GM18517 (cell line): ENCODE data around the gene IFNGR1.
A peak's percentile ranks its signal among the peaks of the same experiment; 100 is the strongest.

ENCODE experiments used
- ATAC-seq: cut with Tn5 transposase; IDR thresholded peaks from one replicate; pipeline ENCODE4 v1.9.1; 2021; ENCODE audit warnings: mild to moderate bottlenecking, moderate library complexity; ENCODE audit not compliant: unreplicated experiment

IFNGR1 gene

DNA sequence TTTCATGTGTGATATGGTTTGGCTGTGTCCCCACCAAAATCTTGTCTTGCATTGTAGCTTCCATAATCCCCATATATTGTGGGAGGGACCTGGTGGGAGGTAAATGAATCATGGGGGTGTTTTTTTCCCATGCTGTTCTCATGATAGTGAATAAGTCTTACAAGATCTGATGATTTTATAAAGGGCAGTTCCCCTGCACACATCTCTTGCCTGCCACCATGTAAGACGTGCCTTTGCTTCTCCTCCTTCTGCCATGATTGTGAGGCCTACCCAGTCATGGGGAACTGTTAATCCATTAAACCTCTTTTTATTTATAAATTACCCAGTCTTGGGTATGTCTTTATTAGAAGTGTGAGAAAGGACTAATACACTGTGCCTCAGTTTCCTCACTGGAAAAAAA, 41.6 kb downstream of the IFNGR1 start:
- no peak for ATAC-seq

DNA sequence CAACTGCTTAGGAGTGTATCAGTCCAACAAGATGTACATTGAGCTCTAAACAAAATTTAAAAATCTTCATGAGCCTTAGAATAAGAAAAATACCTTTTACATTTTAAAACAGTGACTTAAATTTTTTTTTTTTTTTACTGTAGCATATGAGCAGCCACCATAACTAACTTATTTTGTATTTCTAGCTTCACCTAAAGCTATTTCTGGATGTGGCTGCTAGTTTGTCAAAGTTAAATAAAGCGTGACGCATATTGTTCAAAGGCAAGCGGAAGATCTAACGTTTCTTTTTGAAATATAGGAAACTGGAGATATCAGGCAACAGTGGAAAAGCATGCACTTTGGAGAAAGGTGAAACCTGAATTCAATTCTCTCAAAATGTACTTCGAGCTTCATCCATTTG, 42.5 kb downstream of the IFNGR1 start:
- ATAC-seq: no peak

DNA sequence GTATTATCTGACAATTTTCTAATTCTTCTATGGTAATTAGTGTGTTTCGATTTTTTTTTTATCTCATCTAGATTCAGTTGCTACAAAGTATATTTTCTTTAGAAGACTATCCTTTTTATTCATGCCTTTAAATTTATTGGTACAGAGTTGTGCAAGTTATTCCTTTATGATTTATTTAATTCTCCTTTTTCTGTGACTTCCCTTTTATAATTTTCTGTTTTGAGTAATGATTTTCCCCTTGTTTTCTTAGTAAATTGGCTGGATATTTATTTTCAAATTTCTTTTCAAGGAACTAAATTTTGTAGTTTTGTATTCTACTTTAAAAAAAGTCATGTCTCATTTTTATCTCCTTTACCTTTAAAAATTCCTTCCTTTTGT, 43.3 kb downstream of the IFNGR1 start:
- ATAC-seq: no peak

DNA sequence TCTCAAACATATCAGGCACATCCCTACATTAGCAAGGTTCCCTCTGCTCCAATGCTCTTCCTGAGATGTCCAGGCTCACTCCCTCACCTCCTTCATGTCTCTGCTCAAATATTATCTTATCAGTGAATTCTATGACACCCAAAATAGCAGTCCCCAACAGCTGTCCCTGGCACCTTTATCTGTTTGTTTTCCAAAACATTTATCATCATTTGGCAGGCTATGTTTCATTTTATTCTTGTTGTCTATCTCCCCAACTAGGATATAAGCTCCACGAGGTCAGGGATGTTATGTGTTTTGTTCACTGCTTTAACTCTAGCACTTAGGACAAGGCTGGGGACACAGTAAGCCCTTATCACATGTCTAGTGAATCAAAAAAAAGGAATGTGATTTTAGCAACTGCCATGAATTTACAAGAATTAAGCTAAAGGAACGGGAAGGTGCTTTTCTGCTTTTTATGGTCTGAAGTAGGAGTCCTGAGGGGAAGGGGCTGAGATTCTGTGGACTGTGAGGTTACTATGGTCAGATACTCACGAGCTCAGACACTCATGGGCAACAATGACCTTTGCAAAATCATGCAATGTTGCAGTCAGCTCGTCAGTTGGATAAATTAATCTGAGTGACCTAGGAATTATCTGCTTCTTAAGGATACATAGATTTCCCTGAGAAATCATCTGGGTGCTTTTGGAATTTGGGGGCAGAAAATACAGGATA, 43.9 kb downstream of the IFNGR1 start:
- no peak for ATAC-seq

DNA sequence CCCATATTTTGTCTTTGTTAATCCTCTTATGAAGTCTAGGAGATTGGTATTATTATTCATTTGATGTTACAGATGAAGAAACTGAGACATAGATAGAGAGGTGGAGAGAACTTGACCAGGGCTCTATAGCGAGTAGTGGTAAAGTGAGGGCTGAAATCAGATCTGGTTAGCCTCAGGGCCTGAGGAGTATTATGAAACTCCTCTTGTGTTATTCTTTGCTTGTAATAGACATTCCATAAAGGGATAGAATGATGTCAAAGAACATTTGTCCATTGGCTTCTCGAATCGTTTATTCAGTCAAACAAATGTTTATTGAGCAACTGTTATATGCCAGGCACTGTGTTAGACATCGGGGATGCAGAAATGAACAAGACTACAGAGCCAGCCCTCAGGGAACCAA, 45.7 kb downstream of the IFNGR1 start, which contains the start of gene IL22RA2:
Gene IL22RA2, minus strand, starts transcription at position 144 of the 400 bp plus-strand sequence. CDS start 11,895 bp downstream, outside the sequence.
- ATAC-seq: no peak

DNA sequence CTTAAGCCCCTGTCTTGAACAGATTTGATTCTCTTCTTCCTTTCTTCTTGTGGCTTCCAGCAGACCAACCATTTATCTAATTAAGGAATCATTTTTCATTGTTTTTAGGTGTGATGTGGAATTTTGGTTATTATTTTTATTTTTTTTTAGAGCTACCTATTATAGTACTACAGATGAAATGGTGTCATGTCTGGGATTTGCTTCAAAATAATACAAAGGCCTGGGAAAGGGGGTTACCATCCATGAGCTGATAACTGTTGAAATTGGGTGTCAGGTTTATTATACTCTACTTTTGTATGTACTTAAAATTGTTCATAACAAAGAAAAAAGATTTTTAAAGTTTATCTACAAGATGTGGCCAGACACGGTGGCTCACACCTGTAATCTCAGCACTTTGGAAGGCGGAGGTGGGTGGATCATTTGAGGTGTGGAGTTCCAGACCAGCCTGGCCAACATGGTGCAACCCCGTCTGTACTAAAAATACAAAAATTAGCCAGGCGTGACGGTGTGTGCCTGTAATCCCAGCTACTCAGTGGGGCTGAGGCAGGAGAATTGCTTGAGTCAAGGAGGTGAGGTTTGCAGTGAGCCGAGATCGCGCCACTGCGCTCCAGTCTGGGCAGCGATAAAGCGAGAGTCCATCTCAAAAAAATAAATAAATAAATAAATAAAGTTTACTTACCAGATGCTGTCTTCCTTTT, 46.3 kb downstream of the IFNGR1 start:
- no peak for ATAC-seq

DNA sequence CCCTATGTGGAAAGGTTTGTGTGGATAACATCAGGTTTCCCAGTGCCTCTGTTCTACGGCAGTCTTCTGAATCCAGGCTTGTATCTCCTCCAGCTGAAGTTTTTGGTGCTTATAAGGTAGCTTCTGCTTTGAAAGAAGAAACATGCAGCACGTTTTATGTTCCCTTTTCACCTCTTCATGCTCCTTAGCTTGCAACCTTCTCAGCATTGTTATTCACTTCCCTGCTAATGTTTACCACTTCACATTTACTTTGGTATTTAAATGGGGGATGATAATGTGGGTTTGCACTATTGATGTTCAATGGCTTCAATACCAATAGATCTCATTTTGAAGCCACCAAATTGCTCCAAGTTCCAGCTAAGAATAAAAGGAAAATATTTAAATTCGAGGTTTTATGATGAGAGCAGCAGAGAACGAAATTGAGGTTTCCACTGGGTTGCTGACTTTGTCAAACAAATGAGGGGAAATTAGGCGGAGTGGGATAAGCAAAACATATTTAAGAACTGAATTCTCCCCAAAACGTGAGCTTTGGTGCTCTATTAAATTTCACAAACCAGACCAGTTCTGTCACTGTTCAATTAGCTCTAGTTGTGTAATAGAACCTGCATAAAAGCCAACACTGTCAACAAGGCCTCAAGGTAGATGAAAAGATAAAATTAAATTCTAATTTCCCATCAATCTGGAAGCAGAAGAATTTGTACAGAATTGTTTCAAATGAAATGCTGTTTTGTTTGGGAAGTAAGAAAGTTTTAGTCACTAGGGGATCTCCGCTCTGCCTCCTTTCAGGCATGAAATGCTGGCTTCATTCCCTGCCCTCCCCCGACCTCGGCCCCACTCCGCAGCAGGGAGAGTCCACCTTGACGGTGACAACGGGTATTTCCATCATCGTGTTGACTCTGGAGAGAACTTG, 47.1 kb downstream of the IFNGR1 start:
- ATAC-seq: no peak

DNA sequence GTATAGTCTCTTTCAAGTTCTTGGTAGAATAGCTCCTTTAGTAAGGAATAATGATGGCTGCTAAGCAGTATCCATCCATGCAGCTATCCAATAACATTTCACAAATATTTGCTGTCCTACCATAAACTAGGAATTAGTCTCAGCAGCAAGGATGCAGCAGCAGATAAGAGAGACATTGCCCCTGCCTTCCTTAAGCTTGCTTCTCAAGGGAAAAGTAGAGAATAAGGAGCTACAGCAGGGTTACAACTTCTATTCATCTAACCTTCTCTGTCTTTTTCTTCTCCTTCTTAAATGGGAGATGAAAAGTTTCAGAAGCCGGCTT, 48.2 kb downstream of the IFNGR1 start:
- ATAC-seq: no peak

DNA sequence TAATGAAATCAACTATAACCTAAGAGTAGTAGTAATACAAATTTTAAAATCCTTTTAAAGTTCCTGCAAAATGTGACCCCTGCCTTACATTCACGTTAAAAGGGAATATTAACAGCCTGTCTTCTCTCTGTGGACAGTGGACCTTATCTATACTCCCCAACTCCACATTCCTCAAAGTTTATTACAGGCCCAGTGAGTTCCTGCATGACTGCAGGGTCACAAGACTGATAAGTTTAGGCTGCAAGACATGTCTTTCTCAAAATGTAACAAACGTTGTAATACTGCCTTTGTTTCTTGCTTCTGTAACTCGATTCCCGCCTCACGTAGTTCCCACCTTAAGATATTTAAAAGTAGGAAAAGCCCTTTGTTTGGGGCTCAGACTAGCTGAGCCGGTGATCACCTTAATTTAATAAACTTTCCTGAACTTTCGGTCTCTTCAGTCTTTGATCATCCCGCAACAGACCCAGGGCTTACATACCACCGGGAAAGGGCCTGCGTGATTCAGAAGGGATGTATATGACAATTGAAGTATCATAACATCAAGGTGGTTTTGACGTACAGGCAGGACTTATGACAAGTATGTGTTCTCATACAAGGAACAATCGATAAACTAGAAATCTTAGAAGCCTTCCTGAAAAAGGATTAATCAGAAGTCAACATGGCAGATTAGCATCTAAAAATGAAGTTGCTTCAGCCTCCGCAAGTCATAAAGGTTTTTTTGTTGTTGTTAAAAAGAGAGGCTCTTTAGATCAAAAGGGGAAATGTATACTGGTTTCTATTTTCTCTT, 48.7 kb downstream of the IFNGR1 start:
- no peak for ATAC-seq

DNA sequence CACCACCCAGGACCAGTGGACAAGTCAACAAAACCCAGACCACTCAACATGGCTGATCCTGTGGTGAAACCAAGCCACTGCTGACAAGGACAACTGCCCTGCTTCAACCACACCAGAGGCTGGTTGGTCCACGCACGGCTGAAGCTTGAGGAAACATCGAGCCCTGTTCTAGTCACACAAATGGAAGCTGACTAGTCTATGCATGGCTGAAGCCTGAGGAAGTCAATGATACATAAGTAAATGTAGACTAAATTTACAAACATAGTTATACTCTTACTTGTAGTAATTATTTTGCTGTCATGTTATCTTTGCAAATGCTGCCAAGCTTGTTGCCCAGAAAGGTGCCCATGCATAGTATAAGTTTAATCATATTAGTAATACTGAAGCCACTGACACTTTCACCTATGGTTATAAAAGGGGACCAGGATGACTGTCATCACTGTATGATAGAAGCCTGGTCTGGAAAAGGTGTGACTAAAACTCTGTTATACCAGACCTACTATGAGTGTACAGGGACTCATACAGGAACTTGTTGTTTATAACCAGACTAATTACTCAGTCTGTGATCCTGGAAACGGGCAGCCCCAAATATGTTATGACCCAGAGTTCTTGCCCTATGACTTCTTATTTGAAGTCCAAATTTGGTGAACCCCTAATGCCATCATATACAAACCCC, 51.3 kb downstream of the IFNGR1 start:
- no peak for ATAC-seq

DNA sequence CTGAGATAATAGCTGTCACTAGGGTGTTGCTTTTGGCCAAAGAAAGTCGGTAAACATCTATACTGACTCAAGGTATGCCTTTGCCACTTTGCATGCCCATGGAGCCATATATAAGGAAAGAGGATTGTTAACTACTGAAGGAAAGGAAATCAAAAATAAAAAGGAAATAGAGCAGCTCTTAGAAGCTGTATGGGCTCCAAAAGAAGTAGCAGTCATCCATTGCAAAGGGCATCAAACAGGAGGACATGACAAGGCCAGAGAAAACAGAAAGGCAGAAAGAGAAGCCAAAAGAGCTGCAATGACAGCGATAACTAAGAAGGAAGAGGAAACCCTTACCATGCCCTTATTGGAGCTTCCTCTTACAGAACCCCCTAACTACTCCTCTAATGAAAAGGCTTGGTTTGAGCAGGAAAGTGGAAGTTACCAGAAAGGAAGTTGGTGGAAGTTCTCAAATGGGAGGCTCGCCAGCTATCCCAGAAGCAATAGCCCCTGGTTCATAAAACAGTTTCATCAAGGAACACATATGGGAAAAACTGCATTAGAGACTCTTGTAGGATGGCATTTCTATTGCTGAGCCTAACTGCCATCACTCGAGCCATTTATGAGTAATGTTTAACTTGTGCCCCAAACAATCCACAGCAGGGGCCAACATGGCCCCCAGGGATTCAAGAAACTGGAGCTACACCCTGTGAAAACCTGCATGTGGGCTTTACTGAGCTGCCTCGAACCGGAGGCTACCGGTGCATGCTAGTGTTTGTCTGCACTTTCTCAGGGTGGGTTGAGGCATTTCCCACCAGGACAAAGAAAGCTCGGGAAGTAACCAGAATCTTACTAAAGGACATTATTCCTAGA, 52.7 kb downstream of the IFNGR1 start:
- no peak for ATAC-seq

DNA sequence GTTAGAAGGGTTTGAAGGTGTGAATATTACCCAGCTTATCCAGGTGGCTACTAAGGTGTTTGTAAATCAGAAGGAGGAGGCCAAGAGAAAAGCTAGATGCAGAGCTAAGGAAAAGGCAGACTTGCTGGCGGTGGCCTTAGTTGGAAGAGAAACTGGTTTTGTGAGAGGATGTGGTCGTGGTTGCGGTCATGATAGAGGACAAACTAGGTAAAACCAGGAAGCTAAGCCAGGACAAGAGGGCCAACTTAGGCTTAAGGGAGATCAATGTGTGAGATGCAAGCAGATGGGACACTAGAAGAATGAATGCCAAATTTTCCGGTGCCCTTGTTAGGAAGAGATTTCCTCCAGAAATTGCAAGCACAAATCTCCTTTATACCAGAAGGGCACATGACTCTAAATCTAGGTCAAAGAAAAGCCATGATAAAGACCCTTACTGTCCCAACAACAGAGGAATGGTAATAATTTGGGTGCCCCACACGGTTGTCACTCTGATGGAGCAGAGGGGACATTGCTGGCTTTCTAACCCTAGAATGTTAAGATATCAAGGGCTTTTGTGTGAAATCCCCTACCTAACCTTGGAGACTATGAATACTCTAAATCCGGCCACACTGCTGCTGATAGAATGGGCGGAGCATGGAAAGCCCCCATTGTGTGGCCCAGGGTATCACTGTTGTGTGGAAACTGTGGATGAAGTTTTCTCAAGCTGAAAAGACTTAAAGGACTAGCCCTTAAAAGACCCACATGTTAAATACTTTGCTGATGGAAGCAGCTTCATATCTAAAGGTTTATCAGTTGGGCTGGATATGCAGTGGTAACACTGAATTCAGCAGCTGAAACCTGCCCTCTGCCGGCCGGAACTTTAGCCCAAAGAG, 53.6 kb downstream of the IFNGR1 start:
- peak; percentile 48 for ATAC-seq

DNA sequence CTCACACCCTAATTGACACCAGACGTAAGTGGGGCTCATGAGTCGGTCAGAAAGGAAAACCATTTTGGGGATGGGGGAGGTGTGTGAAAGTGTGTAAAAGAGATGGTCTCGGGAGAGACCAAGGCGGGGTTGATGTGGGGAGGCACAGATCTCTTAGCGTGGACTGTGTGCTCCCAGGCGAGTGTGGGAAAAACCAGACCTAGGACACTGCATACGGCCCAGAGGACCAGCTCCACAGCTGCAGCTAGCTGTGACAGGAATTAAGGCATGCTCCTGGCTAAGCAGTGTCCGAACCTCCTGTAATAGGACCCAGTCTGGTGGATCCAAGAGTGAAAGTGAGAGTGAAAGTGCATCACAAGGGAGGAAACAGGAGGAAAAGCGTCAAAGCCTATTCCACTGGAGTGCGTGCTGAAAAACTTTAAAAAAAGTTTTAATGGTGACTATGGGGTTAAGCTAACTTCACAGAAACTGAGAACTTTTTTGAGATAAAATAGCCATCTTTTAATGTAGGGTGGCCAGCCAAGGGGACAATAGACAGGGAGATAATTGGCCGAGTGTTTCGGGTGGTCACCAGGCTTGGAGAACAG, 55.4 kb downstream of the IFNGR1 start:
- no peak for ATAC-seq

DNA sequence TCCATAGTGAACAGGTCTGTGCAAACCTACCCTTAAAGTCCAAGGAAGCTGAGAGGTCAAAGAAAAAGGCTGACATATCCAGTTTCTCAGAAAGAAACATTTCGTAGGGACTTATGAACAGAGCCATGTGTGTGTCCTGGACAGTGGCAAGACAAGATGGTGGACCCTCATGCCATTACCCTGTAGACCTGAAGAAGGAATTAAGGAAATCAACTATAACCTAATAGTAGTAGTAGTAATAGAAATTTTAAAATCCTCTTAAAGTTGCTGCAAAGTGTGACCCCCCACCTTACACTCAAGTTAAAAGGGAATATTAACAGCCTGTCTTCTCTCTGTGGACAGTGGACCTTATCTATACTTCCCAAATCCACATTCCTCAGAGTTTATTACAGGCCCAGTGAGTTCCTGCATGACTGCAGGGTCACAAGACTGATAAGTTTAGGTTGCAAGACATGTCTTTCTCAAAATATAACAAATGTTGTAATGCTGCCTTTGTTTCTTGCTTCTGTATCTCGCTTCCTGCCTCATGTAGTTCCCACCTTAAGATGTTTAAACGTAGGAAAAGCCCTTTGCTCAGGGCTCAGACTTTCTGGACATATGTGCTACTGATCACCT, 56.4 kb downstream of the IFNGR1 start:
- ATAC-seq: no peak

DNA sequence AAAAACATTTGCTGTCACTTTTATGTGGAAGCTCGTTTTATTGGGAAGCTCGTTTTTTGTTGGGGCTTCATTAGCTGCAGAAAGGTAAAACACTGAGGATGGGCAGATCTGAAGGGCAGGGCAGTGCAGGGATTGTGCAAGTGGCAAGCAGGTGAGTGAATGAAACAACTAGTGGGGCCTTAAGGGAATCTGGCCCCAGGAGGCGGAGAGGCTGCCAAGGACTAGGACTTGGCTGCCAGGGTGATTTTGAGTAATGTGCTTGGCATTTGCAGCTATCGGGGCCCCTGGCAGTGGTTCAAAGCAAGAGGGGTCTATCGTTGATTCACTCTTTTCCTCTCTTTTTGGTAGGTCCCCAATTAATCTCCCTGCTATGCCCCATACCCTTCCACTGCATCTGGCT, 57.2 kb downstream of the IFNGR1 start:
- ATAC-seq: no peak

DNA sequence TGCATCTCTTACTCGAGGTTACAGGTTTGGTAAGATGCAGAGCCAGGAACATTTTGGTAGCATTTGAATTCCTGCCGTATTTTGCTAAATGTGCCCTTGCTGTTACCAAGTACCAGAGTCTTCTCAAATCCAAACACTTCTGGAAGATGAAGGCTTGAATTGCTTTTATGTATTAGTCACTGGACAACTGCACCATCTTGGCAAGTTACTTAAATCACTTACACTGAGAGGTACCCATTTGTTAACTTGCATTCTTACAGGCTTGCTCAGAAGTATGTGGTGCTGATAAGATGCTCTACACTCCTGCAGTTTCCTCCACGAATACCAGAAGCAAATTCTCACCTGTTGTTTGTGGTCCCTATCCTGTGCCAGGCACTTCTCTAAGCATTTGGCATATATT, 58.4 kb downstream of the IFNGR1 start:
- no peak for ATAC-seq

DNA sequence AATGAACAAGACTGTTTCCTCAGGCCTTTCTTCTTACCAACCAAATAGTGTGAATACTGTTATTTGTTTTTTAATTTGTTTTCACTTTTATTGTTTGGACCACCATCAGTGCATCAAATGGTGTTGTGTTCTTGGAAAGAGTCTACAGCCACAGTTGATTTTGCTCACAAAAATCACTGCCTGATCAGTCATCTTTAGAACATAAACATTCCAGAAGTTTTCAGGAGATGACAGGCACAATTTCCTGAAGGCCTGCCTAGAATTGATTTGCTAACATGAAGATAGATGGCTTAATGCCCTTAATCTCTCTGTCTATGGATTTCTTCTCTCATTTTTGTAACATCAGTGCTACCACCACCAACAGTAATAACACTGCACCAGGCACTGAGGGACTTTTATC, 59.3 kb downstream of the IFNGR1 start:
- no peak for ATAC-seq

DNA sequence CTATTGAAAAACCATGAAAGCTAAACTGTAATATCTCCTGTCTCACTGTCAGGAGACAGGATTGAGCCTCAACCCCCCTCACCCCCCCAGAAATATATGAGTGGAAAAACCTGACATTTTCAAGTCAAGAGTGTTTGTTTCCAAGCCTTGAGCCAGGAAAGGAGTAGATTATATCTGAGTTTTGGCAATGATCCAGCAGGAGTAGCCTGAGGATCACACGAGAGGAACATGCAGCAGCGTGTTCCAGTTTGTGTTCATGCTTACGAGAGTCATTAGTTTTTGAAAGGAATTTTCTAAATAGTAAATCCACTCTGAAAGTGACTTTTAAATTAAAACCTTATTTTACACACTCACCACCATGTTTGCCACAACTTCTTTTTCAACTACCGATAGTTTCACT, 61.6 kb downstream of the IFNGR1 start:
- ATAC-seq: no peak
